ENCODE data around the gene MAN1C1.
"Not testable (repeated sequence)": the region's sequence is repeated elsewhere in the genome, so short reads cannot be mapped to it uniquely, and the experiment has no call there.

Gene MAN1C1

DNA sequence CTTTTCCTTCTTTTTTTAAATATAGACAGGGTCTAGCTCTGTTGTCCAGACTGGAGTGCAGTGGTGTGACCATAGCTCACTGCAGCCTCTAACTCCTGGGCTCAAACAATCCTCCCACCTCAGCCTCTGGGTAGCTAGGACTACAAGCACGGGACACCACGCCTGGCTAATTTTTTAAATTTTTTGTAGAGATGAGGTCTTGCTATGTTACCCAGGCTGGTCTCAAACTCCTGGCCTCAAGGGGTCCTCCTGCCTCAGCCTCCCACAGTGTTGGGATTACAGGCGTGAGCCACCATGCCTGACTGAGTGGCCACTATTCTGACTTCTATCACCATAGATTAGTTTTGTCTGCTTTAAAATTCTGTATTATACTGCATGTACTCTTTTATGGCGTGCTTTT lies 80.1 kb downstream of the MAN1C1 start:
- not testable (repeated sequence) for DNase-seq (ENCODE audit: low read depth, low spot score)

DNA sequence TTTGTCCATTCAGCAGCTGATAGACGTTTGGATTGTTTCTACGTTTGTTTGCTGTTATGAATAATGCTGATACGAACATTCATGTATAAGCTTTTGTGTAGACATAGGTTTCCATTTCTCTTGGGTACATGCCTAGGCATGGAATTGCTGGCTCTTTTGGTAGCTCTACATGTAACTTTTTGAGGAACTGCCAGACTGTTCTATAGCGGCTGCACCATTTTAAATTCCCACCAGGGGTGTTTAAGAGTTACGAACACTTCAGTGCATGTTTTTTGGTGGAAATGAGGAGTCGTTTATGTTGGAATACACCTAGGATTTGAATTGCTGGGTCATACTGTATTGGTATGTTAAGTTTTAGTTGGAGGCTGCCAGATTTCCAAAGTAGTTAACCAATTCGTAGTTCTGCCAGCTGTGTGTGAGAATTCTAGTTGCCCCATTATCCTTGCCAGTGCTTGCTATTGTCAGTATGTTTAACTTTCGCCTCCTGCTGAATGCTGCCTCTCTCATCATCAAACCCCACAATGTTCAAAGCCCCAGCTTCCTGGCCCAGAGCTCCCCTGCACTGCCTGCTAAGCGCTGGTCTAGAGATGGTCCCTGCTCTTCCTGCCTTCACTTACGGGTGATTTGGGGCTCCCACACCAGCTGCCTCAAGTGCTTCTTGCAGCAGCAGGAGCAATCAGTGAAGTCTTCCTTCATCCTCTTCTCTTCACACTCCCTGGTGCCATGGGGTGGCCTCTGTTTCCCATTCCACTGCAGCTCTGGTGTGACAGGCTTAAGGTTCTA lies 81.0 kb downstream of the MAN1C1 start:
- DNase-seq (ENCODE audit: low read depth, low spot score), result no peak

DNA sequence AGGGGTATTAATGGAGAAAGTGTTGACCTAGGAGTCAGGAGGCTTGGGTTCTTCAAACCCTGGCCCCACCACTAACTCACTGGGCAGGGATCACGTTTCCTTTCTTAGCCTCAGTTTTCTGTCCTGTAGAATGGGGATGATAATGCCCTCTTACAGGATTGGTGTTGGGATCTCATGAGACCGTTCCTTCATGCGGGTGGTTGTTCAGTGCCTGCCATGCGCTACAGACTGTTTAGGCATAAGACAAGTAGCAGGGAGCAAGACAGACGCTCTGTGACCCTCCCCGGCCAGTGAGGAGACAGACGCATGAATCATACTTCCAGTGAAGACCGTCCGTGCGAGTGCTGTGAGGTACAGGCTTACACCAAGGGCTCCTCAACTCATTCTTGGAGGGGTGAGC lies 81.7 kb downstream of the MAN1C1 start:
- DNase-seq (ENCODE audit: low read depth, low spot score), result no peak

DNA sequence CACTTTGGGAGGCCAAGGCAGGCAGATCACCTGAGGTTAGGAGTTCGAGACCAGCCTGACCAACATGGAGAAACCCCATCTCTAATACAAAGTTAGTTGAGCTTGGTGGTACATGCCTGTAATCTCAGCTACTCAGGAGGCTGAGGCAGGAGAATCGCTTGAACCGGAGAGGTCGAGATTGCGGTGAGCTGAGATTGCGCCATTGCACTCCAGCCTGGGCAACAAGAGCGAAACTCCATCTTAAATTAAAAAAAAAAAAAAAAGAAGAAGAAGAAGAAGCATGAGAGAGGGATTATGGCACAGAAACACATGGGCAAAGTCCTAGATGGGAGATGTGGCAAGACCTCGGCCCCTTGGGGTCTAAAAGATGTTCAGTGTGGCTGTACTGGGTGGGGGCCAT lies 82.5 kb downstream of the MAN1C1 start:
- DNase-seq (ENCODE audit: low read depth, low spot score), result not testable (repeated sequence)

DNA sequence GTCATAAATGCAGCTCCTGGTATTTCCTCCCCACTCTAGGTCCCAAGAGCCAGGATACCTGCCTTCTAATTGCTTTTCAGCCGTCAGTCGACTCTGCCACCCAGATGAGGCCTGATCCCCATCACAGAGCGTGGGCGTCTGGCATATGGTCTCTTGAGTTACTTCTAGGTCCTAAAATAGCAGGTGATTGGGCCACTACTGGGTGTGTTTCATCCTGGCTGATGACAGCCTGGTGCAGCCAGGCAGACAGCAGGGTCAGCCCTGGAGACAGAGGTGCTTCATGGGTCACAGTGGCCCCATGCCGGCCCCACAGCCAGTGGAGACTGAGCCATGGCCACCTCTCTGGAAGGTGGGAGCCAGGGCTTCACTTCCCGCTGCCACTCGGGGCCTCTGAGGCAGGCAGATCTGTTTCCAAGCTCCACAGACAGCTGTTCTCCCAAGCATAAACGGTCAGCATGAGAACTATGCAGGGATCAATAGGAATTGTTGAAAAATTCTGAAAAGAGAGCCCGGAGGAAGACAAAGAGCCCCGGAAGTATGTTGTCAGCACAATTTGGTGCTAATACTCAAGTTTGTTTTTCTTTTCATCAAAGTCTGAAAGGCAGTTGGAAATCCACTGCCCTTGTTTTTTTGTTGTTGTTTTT lies 83.0 kb downstream of the MAN1C1 start:
- no peak for DNase-seq (ENCODE audit: low read depth, low spot score)

DNA sequence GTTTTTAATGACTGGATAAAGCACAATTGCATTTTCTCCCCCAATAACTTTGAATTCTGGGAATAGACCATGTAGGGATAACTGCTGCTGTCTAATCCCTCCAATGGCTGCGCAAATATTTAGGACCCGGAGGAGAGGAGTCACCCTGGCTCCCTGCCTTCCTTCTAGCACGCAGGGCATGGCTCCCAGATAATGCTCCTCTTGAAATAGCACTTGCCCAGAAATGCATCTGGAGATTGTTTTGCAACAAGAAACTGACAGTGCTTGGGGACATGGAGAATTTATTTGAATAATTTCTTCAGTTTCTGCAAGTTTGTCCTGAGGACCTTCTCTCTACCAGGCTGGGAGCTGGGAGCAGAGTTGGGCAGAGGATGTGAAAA lies 83.5 kb downstream of the MAN1C1 start:
- DNase-seq (ENCODE audit: low read depth, low spot score), result no peak

DNA sequence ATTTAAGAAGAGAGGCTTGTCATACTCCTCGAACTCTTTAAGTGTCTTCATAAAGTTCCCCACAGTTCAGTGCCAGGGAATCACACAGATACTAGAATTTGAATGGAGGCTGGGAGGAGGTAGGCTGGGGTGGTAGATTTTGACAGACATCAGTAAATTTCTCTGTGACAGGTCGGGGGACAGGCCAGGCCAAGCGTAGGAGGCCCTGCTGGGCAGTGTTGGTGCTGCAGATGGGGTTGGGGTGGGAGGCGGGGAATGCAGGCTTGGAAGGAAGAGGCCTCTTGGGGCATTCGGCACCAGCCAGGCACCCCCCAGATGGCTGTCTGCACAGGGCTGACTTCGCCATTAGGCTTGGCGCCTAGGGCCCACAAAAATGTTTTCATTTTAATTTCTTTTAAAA lies 84.0 kb downstream of the MAN1C1 start:
- no peak for DNase-seq (ENCODE audit: low read depth, low spot score)

DNA sequence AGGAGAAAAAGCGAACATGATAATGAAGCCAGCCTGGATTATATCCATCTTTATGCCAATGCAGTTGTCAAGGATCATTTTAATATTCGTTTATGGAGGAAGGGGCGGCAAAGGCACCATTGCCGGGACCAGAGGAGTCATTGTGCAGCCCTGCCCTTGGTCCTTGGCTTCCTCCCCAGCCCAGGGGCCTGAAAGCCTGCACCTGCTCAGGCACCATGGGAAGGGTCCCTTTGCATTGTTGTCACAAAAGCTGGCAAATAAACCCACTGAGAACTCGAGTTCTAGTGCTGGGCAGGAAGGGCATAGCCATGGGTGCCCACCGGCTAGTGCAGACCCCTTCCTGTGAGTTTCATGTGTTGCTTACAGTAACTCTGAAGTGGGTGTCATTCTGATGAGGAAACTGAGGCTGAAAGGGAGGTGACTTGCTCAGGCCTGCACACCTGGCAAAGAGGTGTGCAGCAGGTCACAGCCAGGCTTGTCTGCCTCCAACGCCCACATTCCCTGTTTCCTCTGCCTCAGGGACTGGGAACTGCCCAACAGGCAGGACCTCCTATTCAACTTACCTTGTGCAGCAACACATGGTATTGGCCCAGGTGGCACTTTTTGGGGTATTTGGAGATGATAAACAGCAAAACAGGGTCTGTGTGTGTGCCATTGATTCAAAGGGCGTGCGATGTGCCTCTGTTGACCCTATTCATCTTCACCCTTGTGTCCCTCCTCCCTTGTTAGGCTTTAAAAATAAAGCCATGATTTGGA lies 84.6 kb downstream of the MAN1C1 start:
- DNase-seq (ENCODE audit: low read depth, low spot score), result no peak

DNA sequence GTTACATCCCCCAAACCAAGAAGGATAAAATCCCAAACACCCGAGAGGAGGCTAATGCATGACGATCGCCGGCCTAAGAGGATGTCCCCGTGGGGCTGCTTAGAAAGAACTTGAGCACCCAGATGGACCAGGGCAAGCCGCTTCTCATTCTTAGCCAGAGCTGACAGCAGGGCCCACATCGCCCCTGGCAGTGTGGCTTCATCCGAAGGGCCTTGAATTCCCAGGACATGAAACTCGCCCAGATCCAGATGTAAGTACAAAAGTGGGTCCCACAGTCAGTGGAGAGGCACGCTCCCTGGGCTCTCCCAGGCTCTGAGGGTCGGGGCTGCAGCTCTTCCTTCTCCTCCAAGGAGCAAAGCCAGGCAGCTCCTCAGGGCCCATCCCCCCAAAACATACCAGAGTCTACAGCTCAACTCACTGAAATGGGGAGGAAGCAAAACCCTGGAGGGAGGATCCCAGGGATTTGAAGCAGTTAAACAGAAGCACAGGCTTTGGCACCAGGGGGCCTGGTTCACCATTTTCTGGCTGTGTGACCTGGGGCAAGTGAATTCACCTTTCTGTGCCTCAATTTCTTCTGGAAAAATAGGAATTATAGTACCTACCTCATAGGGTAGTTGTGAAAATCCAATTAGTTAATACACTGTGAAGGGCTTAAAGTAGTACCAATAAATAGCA lies 85.6 kb downstream of the MAN1C1 start:
- DNase-seq (ENCODE audit: low read depth, low spot score), result no peak

DNA sequence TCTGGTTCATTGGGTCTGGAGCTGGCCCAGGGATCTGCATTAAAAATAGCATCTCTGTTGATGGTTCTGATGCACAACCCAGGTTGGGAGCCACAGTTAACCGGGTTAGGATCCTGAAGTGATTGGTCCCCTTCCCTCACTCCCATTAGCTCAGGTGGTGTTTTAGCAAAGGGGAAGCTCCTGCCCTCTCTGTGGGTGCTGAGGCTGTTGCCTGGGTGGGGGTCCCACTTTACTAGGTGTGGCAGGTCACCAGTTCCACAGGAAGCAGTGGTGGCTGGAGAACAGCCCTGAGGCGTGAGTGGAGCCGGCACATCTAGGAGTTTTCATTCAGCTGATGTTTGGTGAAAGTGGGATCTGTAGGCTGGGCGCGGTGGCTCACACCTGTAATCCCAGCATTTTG lies 86.5 kb downstream of the MAN1C1 start:
- no peak for DNase-seq (ENCODE audit: low read depth, low spot score)

DNA sequence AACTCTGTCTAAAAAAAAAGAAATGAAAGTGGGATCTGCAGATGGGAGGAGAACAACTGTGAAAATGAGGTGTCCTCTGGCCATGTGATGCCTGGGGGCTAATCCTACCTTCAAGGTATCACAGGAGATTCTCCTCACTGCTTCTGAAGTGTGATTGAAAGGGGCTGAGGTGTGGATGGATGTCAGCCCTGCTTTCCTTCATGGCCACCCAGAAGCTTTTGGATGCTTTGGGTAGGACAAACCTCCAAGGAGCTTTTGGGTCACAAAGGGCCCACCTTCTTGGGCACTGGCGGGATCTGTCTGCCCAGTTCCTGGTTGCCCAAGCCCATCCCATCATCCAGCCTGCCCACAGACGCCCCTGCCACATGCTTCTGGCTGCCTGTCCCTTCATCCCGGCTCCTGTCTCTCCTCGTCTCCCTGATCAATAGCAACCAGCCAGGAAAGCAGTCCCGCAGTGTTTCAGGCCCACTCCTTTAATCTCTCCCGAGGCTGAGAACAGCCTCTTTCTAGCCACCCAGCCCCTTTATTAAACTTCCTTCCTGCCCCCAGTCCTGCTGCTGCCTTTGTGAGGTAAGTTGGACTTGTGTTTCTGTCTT lies 87.2 kb downstream of the MAN1C1 start:
- DNase-seq (ENCODE audit: low read depth, low spot score), result no peak

DNA sequence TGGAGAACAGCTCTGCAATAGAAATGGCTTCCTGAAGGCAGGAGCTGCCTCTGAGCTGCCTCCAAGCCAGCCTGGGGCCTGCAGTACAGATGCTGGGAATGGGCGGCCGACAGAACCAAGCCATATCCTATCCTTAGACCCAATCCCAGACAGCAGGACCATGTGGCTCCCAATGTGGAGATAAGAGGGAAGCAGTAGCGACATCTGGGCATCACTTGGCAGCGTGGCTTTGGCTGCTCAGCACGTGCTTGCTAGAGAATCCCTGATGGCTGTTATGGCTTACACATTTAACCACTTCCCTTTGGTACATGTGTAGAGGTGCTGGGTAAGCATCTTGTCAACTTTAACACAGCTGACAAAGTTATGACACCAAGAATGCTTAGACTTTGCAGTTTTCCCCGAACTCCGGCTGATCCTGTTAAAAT lies 87.7 kb downstream of the MAN1C1 start:
- no peak for DNase-seq (ENCODE audit: low read depth, low spot score)

DNA sequence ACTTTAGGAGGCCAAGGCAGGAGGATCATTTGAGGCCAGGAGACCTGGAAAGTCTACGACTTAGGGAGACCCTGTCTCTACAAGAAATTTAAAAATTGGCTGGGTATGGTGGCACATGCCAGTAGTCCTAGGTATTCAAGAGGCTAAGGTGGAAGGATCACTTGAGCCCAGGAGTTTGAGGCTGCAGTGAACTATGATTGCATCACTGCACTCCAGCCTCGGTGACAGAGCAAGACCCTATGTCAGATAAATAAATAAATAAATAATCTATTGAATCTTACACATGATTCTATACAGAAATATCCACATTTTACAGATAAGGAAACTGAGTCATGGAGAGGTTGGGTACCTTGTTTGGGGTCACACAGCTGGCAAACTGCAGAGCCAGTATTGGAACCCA lies 89.1 kb downstream of the MAN1C1 start:
- no peak for DNase-seq (ENCODE audit: low read depth, low spot score)

DNA sequence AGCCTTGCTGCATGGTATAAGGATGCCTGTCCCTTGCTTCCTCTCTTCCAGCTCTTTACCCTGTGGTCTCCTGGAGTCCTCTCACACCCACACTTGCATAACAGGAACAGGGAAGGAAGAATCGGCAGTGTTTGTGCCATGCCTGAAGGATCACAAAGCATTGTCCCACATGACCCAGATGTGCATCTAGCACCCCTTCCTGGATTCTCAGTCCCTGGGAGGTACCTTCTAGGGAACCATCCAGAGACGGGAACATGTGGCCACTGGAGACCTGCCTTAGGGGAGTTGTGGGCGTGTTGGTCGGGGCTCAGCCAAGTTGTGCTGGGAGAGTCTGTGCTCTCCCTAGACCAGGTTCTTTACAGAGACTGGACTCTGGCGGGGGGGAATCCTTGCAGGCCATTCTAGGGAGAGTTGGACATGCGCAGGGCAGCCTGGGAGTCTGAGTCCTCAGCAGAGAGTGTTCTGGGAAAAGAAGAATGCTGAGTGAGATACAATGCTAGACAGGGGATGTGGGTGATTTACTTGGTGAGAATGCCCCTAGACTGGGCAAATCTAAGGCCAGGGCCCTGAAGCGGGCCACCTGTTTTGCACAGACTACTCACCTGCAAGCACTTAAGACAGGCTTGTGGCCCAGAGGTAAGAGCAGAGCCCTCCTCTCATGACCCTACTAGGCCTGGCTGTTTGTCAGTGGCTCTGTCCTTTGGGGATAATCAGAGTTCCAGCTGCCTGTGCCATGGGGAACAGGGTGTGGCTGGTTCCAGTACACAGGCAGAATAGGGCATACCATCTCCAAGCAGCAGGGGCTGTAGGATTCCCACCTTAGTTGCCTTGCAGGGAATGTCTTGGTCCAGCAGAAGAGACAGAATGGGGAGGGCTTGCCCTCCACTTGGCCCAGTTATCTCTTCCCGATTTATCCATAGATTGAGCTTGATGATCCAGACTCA lies 89.8 kb downstream of the MAN1C1 start:
- no peak for DNase-seq (ENCODE audit: low read depth, low spot score)

DNA sequence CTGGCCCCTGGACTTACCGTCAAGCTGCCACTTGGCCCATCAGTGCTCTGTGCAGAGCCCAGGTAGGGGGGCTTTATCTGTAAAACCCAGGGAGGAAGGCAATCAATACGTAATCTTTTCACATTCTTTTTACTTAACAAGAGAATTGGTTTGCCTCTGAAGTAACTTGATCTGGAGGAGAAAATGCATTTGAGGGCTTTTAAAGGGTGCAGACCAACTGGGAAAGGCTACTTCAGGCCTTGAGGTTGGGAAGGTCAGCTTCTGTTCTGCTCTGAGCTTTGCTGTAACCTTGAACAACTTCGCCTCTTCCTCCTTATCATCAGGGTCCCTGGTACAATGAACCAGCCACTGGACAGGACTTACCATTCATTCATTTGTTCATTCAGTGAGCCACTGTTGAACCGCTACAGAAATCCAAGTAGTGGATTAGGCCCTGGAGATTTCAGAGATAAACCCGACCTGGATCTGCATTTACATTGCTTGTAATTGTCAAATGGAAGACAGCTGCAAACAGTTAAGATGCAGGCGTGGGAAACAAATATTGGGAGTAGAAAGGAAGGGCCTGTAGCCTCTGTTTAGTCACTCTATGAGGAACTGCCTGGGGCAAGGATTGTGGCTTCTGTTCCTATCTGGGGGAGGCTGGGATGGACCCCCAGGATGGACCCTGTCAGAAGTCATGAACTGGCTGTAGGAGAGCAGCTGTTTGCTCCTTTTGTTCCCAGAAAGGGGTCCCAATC lies 90.9 kb downstream of the MAN1C1 start:
- DNase-seq (ENCODE audit: low read depth, low spot score), result no peak

DNA sequence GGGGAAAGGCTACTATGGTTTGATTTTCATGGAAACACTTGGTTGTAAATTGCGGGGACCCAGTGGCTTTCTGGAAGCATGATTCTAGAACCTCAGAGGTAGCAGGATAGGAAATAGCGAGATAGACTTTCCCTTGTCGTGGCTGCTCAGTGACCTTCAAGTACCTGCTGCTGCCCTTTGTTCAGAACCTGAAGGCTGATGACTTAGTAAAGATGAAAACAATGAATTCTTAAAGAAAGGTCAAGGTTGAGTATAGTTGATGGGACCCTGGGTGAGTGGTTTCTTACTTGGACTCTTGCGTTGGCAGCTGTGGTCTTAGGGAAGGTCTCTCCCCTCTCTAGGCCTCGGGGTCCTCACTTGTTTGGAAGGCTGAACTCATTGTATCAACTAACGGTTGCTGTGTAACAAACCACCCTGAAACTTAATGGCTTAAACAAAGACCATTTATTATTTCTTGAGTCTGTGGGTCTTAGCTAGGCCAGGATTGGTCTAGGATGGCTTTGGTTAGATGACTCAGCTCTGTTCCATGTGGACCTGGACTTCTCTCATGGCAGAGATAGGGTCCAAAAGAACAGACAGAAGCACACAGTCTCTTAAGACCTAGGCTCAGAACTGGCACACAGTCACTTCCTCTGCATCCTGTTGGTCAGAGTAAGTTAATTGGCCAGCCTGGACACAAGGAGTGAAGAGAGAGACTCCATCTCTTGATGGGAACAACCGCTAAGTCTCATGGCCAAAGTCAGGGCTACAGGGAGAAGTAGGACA lies 94.2 kb downstream of the MAN1C1 start:
- DNase-seq (ENCODE audit: low read depth, low spot score), result no peak

DNA sequence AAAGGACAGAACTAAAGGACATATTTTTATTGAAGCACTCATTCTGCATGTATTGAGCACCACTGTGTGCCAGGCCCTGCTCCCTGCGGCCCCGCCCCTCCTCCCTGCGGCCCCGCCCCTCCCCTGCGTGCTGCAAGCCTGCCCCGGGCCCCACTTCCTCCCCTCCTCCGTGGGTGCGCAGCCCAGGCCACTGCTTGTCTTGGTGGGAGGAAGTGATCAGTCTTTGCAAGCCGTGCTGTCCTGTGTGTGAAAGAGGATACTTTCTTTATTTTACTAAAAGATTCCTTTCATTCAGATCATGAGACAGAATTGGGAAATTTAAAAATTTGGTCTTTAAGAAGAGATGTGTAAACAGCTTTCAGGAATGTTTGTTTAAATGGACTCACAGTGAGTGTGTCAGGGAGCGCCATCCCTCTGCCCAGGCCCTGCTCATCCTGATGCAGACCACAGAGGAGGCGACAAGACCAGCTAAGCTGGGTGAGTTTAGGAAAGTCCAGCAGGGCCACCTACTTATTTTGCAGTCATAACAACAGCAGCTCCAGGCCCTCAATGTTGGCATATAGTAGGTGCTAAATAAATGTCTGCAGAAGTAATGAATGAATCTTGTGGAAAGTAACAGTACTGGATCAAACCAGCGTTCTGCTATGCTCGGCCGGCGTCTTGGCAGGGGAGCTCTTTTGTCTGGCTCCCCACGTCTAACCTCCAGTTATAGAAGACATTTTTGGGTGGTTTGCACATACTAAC lies 95.1 kb downstream of the MAN1C1 start:
- DNase-seq (ENCODE audit: low read depth, low spot score), result no peak

DNA sequence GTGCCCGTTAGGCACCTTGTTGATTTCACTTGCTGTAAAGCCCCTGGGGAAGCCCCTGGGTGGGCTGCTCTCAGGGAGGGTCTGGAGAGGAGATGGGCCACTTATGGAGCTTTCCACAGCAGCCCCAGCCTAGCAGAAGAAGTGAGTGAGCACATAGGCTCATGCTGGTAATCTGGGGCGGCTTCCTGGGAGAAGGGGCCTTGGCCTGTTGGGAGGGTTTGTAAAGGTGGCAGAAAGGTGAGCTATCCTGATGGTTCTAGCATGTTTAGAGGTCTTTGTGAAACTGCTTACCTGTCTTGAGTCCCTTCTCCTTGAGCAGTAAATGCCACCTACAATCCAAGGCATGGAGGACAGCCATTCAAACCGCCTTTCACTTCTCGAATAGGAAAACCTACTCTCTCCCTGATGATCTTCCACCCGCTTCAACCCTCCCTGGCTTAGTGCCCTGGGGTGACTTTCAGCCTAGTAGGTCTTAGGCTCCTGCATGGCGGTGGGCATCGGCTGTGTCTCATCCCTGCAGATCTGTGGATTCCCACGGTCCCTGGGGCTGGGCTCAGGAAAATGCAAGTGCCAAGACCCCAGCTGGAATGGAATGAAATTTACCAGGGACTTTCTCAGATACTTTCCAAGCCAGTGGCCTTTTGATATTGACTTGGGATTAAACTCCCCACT lies 95.8 kb downstream of the MAN1C1 start:
- no peak for DNase-seq (ENCODE audit: low read depth, low spot score)

Data from smooth muscle cell of the brain vasculature (primary cell).